ENCODE results near the gene STK39.

STK39 gene

DNA sequence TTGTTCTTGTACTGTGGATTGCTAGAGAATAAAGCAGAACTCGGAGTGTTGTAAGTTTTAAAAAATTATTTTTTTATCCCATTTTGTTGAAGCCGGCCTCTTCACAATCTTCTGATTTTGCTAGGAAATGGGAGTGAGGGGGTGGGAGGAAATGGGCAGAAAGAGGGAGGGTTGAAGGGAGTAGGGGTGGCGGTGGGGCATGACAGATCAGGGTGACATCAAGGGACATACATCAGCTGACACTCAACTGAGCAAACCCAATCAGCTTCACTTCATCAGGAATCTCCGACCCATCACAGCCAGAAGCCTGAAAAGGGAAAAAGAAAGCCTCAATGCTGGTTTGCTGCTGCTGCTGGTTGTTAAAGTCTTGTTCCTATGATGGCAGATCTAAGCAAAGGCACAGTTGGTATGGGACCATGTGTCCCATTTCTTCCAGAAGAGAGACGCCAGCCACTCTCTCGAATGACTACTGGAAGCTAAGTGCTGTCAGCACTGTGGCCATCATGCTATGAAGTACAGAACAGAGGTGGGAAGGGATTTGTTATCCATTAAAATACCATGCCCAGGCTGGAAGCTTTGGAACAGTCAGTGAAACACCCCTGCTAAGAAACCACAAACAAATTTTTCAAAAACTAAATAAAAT, 292.0 kb downstream of the STK39 start:
- H3K36me3 ChIP-seq (ENCODE audit: control insufficient read depth in 1 of 2, insufficient read depth in 2 of 2, low read length in 2 of 2) = peaks cover 0 to 5% of the 10 kb centered on the region in 2 donors
- no peak overlapping the region for H3K27ac ChIP-seq (ENCODE audit: low read length)
- H3K4me1 ChIP-seq (ENCODE audit: control insufficient read depth in 1 of 2, insufficient read depth in 2 of 2, low read length in 2 of 2) = no peaks in the 10 kb centered on the region
- H3K27me3 ChIP-seq (ENCODE audit: low read depth, low read length) = no peaks in the 10 kb centered on the region
- H3K4me3 ChIP-seq (ENCODE audit: low read depth in 1 of 2, low read length in 2 of 2) = no peak overlapping the region
- H3K9me3 ChIP-seq (ENCODE audit: control insufficient read depth in 1 of 2, low read length in 2 of 2) = no peaks in the 10 kb centered on the region

DNA sequence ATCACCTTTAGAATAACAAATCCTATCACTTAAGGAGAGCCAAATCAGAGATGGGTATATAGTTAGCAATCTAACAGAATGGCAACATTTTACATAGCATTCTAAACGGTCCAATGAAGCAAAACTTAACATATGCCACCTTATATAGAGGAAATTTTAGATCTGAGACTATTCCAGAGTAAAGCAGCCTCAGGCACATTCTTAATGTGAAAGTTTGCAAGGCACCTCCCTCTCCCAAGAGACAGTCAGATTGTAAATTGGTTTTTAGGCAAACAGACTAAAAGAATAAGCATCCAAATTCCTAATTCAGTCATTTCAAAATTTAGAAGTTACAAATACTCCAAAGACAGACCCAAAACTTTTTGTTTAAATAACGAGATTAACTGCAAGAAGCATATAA, 292.9 kb downstream of the STK39 start:
- Histone ChIP-seq H3K4me1 (ENCODE audit: control insufficient read depth in 1 of 2, insufficient read depth in 2 of 2, low read length in 2 of 2) (no peaks in the 10 kb centered on the region), H3K36me3 (ENCODE audit: control insufficient read depth in 1 of 2, insufficient read depth in 2 of 2, low read length in 2 of 2) (peaks cover 0 to 5% of the 10 kb centered on the region in 2 donors), H3K27ac (ENCODE audit: low read length) (no peak overlapping the region), H3K9me3 (ENCODE audit: control insufficient read depth in 1 of 2, low read length in 2 of 2) (no peaks in the 10 kb centered on the region), H3K27me3 (ENCODE audit: low read depth, low read length) (no peaks in the 10 kb centered on the region), H3K4me3 (ENCODE audit: low read depth in 1 of 2, low read length in 2 of 2) (no peak overlapping the region)

GRCh38 chr2:167953776-167954175, 293.6 kb downstream of the STK39 start:
- Histone ChIP-seq H3K9me3 (ENCODE audit: control insufficient read depth in 1 of 2, low read length in 2 of 2) (no peaks in the 10 kb centered on the region), H3K4me1 (ENCODE audit: control insufficient read depth in 1 of 2, insufficient read depth in 2 of 2, low read length in 2 of 2) (no peaks in the 10 kb centered on the region), H3K27ac (ENCODE audit: low read length) (no peak overlapping the region), H3K36me3 (ENCODE audit: control insufficient read depth in 1 of 2, insufficient read depth in 2 of 2, low read length in 2 of 2) (peaks cover 0 to 5% of the 10 kb centered on the region in 2 donors), H3K4me3 (ENCODE audit: low read depth in 1 of 2, low read length in 2 of 2) (no peak overlapping the region), H3K27me3 (ENCODE audit: low read depth, low read length) (no peaks in the 10 kb centered on the region)

- H3K36me3 ChIP-seq (ENCODE audit: control insufficient read depth in 1 of 2, insufficient read depth in 2 of 2, low read length in 2 of 2) = peaks cover 0 to 5% of the 10 kb centered on the region in 2 donors
- no peak overlapping the region for H3K4me3 ChIP-seq (ENCODE audit: low read depth in 1 of 2, low read length in 2 of 2)
- no peak overlapping the region for H3K27ac ChIP-seq (ENCODE audit: low read length)
- no peaks in the 10 kb centered on the region for H3K4me1 ChIP-seq (ENCODE audit: control insufficient read depth in 1 of 2, insufficient read depth in 2 of 2, low read length in 2 of 2)
- H3K9me3 ChIP-seq (ENCODE audit: control insufficient read depth in 1 of 2, low read length in 2 of 2) = no peaks in the 10 kb centered on the region
- no peaks in the 10 kb centered on the region for H3K27me3 ChIP-seq (ENCODE audit: low read depth, low read length)
Measured at GRCh38 chr2:167950571-167950970, 296.8 kb downstream of the STK39 start.

DNA sequence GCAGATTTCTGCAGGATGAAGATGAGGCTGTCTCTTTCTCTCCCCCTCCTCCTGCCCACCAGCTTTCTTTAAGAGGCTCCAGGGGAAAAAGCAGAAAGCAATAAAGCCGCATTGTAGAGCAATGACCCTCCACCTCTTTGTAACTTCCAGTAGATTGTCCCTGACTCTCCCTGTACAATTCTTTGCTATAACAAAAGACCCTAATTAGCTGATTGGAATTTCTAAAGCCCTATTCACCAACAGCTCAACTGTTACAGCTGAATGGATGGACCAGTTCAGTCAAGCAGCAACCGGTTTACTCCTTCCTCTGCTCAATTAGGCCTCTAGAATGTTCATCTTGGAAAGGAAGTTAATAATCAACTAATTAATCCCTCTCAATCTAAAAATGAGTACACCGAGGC, 301.0 kb downstream of the STK39 start:
- Histone ChIP-seq H3K4me3 (ENCODE audit: low read depth in 1 of 2, low read length in 2 of 2) (no peak overlapping the region), H3K27ac (ENCODE audit: low read length) (no peak overlapping the region), H3K36me3 (ENCODE audit: control insufficient read depth in 1 of 2, insufficient read depth in 2 of 2, low read length in 2 of 2) (no peaks in the 10 kb centered on the region), H3K27me3 (ENCODE audit: low read depth, low read length) (no peaks in the 10 kb centered on the region), H3K4me1 (ENCODE audit: control insufficient read depth in 1 of 2, insufficient read depth in 2 of 2, low read length in 2 of 2) (no peaks in the 10 kb centered on the region), H3K9me3 (ENCODE audit: control insufficient read depth in 1 of 2, low read length in 2 of 2) (no peaks in the 10 kb centered on the region)

DNA sequence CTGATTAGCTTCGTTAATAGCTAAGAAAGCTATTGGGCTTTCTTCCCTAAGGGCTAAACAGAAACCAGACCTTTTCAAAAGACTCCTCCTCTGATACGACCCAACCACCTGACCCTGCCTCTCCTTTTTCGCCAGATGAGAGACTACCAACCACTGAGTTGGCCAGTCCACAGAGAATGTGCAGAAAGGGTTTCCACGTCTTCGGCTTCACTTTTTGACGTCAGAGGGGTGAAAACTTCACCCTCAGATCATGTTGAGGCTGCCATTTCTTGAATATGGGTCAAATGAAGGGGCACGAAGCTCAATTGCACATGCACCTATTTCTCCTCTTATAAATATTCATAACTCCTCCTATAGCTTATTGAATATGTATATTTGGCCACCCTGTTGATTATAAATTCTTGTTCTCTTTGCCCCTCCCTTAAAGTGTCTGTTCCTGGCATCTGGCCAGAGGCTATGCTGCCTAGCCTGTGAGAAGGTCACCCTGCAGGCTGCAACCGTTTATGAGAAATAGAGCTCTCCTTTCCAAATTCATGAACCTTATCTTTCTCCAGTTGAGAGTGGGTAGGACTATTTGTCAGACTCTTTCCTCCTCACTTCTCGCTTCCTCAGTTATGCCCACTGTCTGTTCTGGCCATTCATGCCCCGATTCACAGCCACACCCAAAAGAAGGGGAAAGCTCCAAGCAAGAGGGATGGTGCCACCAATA, 301.6 kb downstream of the STK39 start:
- Histone ChIP-seq H3K4me1 (ENCODE audit: control insufficient read depth in 1 of 2, insufficient read depth in 2 of 2, low read length in 2 of 2) (no peaks in the 10 kb centered on the region), H3K9me3 (ENCODE audit: control insufficient read depth in 1 of 2, low read length in 2 of 2) (no peaks in the 10 kb centered on the region), H3K36me3 (ENCODE audit: control insufficient read depth in 1 of 2, insufficient read depth in 2 of 2, low read length in 2 of 2) (no peaks in the 10 kb centered on the region), H3K4me3 (ENCODE audit: low read depth in 1 of 2, low read length in 2 of 2) (no peak overlapping the region), H3K27ac (ENCODE audit: low read length) (no peak overlapping the region), H3K27me3 (ENCODE audit: low read depth, low read length) (no peaks in the 10 kb centered on the region)

DNA sequence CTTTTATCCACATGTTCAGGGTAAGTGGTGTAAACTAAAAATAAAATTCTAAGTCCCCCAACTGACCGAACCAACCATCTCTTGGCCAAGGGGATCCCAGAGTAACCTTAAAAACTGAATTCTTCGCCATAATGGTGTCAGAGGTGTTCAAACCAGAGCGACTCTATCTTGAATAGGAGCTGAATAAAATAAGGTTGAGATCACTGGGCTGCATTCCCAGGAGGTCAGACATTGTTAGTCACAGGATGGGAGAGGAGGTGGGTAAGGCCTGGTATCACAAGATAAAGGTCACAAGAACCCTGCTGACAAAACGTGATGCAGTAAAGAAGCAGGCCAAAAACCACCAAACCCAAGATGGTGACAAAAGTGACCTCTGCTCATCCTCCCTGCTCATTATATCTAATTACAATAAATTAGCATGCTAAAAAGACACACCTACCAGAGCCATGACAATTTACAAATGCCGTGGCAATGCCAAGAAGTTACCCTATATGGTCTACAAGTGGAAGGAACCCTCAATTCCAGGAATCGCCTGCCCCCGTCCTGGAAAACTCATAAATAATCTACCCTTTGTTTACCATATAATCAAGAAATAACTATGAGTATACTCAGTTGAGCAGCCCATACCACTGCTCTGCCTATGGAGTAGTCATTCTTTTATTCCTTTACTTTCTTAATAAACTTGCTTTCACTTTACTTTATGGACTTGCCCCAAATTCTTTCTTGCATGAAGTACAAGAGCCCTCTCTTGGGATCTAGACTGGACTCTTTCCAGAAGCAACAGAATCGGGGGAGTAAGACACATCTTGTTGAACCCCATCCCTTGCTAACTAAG, 302.4 kb downstream of the STK39 start:
- H3K9me3 ChIP-seq (ENCODE audit: control insufficient read depth in 1 of 2, low read length in 2 of 2) = no peaks in the 10 kb centered on the region
- H3K4me1 ChIP-seq (ENCODE audit: control insufficient read depth in 1 of 2, insufficient read depth in 2 of 2, low read length in 2 of 2) = no peaks in the 10 kb centered on the region
- no peaks in the 10 kb centered on the region for H3K27me3 ChIP-seq (ENCODE audit: low read depth, low read length)
- no peak overlapping the region for H3K27ac ChIP-seq (ENCODE audit: low read length)
- H3K4me3 ChIP-seq (ENCODE audit: low read depth in 1 of 2, low read length in 2 of 2) = no peak overlapping the region
- H3K36me3 ChIP-seq (ENCODE audit: control insufficient read depth in 1 of 2, insufficient read depth in 2 of 2, low read length in 2 of 2) = no peaks in the 10 kb centered on the region

DNA sequence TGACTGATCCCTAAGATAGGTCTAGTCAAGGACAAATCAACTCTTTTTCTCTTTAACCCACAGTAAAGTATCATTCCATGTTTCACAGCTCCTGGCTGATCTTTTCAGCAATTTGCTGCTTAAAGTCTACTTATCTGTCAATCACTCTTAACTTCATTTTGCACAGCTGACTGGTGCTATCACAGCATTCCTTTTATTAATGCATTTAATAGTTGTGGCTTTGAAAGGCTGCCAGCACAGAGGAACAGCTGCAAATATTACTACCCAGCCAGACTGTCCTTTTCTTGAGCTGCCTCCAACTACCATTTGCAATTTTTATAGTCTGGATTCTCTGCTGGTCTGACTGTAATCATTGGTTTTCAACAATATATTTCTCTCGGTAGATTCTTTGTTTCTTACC, 303.5 kb downstream of the STK39 start:
- H3K27ac ChIP-seq (ENCODE audit: low read length) = no peak overlapping the region
- no peaks in the 10 kb centered on the region for H3K36me3 ChIP-seq (ENCODE audit: control insufficient read depth in 1 of 2, insufficient read depth in 2 of 2, low read length in 2 of 2)
- no peaks in the 10 kb centered on the region for H3K4me1 ChIP-seq (ENCODE audit: control insufficient read depth in 1 of 2, insufficient read depth in 2 of 2, low read length in 2 of 2)
- no peaks in the 10 kb centered on the region for H3K27me3 ChIP-seq (ENCODE audit: low read depth, low read length)
- H3K9me3 ChIP-seq (ENCODE audit: control insufficient read depth in 1 of 2, low read length in 2 of 2) = no peaks in the 10 kb centered on the region
- no peak overlapping the region for H3K4me3 ChIP-seq (ENCODE audit: low read depth in 1 of 2, low read length in 2 of 2)

GRCh38 chr2:167943368-167943767, 304.0 kb downstream of the STK39 start:
- H3K27ac ChIP-seq (ENCODE audit: low read length) = no peak overlapping the region
- H3K27me3 ChIP-seq (ENCODE audit: low read depth, low read length) = no peaks in the 10 kb centered on the region
- no peaks in the 10 kb centered on the region for H3K36me3 ChIP-seq (ENCODE audit: control insufficient read depth in 1 of 2, insufficient read depth in 2 of 2, low read length in 2 of 2)
- no peaks in the 10 kb centered on the region for H3K9me3 ChIP-seq (ENCODE audit: control insufficient read depth in 1 of 2, low read length in 2 of 2)
- no peaks in the 10 kb centered on the region for H3K4me1 ChIP-seq (ENCODE audit: control insufficient read depth in 1 of 2, insufficient read depth in 2 of 2, low read length in 2 of 2)
- H3K4me3 ChIP-seq (ENCODE audit: low read depth in 1 of 2, low read length in 2 of 2) = no peak overlapping the region

DNA sequence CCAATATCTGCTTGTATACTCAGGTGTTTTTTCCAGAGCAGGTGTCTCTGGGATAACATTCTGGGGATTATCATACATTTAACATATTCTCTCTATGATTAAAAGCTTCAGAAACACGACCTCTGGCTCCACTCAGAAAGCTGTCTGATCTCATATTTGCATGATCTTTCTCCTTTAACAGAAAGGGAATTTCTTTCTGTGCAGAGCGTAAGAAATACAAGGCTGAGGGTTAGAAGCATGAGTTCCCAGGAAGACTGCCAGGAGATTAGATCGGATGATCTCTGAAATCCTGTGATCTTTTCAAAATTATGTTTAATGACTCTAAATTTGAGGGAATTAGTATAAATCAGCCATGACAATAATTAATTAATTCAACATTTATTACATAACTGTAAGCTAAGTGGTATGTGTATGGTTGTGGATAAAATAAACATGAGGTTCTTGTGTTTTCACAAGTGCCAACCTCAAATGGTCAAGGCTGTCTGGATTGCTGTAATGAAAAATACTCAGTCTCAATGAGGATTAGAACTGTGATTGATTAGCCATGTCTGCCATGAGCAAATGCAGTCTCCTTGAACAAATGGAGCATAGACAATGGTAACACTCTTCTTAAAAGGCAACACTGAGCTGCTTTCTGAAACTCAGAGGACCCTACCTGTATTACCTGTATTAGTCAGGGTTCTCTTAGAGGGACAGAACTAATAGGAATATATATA, 304.9 kb downstream of the STK39 start:
- Histone ChIP-seq H3K27ac (ENCODE audit: low read length) (no peak overlapping the region), H3K27me3 (ENCODE audit: low read depth, low read length) (no peaks in the 10 kb centered on the region), H3K9me3 (ENCODE audit: control insufficient read depth in 1 of 2, low read length in 2 of 2) (no peaks in the 10 kb centered on the region), H3K36me3 (ENCODE audit: control insufficient read depth in 1 of 2, insufficient read depth in 2 of 2, low read length in 2 of 2) (no peaks in the 10 kb centered on the region), H3K4me1 (ENCODE audit: control insufficient read depth in 1 of 2, insufficient read depth in 2 of 2, low read length in 2 of 2) (no peaks in the 10 kb centered on the region), H3K4me3 (ENCODE audit: low read depth in 1 of 2, low read length in 2 of 2) (no peak overlapping the region)

GRCh38 chr2:167941604-167942003, 305.8 kb downstream of the STK39 start:
- no peaks in the 10 kb centered on the region for H3K4me1 ChIP-seq (ENCODE audit: control insufficient read depth in 1 of 2, insufficient read depth in 2 of 2, low read length in 2 of 2)
- H3K4me3 ChIP-seq (ENCODE audit: low read depth in 1 of 2, low read length in 2 of 2) = no peak overlapping the region
- no peaks in the 10 kb centered on the region for H3K36me3 ChIP-seq (ENCODE audit: control insufficient read depth in 1 of 2, insufficient read depth in 2 of 2, low read length in 2 of 2)
- H3K9me3 ChIP-seq (ENCODE audit: control insufficient read depth in 1 of 2, low read length in 2 of 2) = no peaks in the 10 kb centered on the region
- no peak overlapping the region for H3K27ac ChIP-seq (ENCODE audit: low read length)
- no peaks in the 10 kb centered on the region for H3K27me3 ChIP-seq (ENCODE audit: low read depth, low read length)

All from muscle layer of duodenum (tissue), 2 donors.